ENCODE data around the gene ZNF91.
"Not testable (repeated sequence)": the region's sequence is repeated elsewhere in the genome, so short reads cannot be mapped to it uniquely, and the experiment has no call there.

Gene ZNF91
- 15.4 to 78.7 (median 32.6) reads per million in 18 experiments for total RNA-seq

DNA sequence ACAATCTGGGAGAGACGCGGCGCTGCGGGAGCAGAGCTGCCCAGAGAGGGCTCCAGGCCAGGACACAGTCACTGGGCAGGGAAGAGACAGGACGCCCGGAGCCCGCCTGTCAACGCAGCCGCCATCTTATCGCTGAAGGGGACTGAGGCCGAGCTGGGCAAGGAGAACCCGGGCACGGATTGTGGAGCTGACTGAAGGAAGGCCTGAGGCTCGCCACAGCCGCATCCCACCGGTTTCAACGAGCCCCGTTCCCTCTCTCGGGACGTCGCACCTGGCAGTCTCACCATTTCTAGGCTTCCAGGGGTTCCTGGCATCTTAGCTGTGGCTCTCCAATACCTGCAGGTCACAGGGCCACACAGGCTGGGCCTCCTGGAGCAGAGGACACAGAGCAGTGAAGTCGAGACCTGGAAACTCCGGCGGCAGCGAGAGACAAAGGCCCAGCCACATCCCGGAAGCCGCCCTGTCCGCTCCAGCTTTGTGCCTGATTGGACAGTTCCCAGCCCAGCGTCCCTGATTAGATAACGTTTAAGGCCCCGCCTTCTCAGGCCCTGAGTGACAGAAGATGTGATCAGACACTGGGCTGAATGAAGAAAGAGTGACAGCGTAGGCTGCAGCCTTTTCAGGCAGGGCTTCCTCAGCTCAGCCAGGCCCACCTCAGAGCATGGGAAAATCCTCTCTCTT, at the start of gene ZNF91:
Gene ZNF91 (minus strand): TSS at position 431 of the 681 bp plus-strand sequence. CDS start 117 bp downstream, at position 314.
- peak; percentile 97 for DNase-seq

GRCh38 chr19:23440791-23441190, 45.5 kb upstream of the ZNF91 start:
- no peak for DNase-seq

DNA sequence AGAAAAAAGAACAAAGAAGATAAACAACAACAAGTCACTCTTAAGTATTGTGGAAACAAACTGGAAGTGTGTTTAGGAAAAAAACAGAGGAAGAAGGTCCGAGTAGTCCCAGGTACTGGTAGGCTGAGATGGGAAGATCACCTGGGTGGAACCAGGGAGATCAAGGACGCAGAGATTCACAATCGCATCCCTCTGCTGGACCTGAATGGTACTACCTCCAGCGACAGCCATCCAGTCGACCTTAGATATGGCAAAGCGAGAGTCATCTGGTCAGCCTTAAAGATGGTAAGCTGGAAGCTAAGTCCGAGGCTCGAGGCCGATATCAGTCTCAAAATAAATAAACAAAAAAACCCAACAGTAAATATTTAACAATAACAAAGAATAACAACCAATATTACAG, 44.9 kb upstream of the ZNF91 start:
- DNase-seq, result no peak

- DNase-seq, result no peak
Observed at GRCh38 chr19:23439623-23440022, 44.4 kb upstream of the ZNF91 start.

GRCh38 chr19:23437901-23438300, 42.6 kb upstream of the ZNF91 start:
- DNase-seq, result no peak

- DNase-seq, result no peak
Observed at GRCh38 chr19:23436944-23437343, 41.7 kb upstream of the ZNF91 start.

DNA sequence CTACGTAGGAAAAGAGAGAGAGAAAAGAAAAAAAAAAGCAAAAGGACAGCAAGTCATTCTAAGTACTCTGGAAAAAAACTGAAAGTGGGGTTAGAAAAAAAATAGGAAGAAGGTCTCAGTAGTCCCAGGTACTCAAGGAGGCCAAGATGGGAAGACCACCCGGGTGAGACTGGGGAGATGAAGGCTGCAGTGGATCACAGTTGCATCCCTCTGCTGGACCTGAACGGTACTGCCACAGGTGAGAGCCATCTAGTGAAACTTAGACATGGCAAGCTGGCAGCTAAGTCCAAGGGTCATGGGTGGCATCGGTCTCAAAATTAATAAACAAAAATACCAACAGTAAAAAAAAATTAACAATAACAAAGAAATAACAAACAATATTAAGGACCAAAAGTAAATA, 41.0 kb upstream of the ZNF91 start:
- no peak for DNase-seq

DNA sequence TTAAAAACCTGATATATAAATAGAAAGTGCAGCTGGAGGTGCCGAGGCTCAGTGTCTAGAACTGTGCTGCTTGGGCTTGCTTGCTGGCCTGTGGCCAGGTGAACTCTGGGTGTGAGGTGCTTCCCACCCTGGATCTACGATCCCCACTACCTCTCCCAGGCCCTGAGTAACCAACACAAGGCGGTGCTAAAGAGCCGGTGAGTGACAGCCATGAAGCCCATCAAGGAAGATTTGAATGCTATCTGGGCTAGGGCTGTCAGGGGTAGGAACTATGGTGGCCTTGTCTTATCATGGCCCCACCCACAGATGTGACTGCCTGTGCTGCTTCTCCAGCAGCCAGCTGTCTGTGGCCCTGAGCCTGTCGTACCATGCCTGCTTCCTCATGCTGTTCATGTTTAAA, 25.6 kb upstream of the ZNF91 start:
- DNase-seq, result no peak

DNA sequence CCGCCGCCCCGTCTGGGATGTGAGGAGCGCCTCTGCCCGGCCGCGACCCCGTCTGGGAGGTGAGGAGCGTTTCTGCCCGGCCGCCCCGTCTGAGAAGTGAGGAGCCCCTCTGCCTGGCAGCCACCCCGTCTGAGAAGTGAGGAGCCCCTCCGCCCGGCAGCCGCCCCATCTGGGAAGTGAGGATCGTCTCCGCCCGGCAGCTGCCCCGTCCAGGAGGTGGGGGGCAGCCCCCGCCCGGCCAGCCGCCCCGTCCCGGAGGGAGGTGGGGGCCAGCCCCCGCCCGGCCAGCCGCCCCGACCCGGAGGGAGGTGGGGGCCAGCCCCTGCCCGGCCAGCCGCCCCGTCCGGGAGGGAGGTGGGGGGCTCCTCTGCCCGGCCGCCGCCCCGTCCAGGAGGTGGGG, 24.0 kb upstream of the ZNF91 start:
- DNase-seq, result not testable (repeated sequence)

DNA sequence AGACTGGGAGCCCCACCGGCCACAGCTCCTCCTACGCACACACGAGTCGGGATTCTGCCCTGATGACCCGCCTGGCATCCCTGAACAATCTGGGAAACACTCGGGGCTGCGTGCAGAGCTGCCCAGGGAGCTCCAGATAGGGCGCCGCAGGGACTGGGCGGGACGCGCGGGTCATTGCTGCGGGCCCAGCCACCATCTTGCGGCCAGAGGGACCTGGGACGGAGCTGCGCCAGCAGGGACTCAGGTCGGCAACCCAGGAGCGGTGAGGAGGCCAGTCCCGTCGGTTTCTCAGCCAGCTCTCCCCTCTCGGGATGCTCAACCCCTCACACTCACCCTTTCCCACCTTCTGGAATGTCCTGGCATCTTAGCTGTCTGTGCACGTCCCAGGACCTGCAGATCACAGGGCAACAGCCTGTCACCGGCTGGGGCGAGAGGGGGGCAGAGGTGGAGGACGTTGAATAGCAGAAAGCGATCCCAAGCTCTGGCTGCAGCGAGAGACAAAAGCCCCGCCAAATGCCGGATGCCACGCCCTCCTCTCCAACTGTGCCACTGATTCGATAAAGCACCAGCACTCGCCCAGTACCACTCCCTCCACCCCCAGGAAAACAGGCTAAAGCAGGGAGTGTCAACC, 20.4 kb upstream of the ZNF91 start:
- no peak for DNase-seq

GRCh38 chr19:23415034-23415433, 19.8 kb upstream of the ZNF91 start:
- DNase-seq, result no peak

DNA sequence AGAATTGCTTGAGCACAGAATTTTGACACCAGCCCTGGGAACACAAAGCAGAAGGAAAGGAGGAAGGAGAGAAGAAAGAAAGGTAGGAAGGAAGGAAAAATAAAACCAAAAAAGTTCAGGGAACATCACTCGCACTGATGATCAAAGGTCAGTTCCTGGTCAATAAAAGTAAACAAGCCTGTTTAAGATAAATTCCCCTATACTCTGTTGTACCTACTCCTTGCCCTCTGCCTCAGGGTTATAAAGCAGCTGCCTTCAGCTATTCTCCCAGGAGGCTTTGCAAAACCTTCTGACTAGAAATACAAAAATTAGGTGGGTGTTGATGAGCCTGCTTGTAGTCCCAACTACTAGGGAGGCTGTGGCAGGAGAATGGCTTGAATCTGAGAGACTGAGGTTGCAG, 14.9 kb upstream of the ZNF91 start:
- DNase-seq, result no peak

- DNase-seq, result no peak
Observed at GRCh38 chr19:23409392-23410048, 14.2 kb upstream of the ZNF91 start.

DNA sequence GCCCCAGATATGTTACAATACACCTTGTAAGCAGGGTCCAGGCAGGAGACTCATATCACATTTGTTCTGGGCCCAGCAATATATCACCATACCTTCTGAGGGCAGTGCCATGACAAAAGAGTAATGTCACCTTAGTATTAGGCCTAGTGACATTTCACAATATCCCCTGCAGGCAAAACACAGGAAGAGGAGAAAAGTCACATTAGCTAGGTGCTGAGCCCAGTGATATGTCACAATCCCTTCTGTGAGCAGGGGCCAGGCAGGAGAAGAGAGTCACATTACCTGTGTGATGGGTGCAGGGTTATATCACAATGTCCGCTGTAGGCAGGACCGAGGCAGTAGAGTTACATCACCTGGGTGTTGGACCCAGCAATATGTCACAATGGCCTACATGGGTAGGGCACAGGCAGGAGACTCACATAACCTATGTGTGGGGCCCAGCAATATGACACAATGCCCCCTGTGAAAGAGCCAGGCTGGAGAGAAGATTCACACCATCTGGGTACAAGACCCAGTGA, 12.4 kb upstream of the ZNF91 start:
- DNase-seq, result no peak

GRCh38 chr19:23406721-23407120, 11.4 kb upstream of the ZNF91 start:
- DNase-seq, result no peak

DNA sequence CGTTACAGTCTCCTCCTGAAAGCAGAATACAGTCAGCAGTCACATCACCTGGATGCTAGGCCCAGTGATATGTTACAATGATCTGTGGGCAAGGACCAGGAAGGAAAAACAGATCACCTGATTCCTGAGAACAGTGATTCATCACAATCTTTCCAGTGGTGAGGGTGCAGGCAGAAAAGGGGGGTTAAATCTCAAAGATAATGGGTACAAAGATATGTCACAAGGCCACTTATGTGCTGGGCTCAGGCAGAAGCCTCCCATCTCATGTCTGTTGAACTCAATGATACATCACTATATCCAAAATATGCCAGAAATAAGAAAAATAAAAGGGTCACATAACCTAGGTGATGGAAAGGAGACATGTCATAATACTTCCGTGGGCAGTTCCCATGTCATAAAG, 10.8 kb upstream of the ZNF91 start:
- no peak for DNase-seq

DNA sequence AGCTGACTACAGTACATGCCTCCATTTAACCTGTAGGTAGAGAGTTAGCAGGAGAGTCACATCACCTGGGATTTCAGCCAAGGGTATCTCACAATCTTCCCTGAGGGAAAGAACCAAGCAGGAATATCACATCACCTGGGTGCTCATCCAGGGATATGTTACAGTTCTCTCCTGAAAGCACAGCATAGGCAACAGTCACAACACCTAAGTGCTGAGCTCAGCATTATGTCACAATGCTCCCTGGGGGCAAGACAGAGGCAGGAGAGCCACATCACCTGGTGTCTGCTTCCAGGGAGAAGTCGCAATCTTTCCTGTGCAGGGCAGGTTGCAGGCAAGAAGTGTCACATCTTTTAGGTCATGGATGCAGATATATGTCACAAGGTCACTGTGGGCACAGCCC, 9.4 kb upstream of the ZNF91 start:
- DNase-seq, result no peak

DNA sequence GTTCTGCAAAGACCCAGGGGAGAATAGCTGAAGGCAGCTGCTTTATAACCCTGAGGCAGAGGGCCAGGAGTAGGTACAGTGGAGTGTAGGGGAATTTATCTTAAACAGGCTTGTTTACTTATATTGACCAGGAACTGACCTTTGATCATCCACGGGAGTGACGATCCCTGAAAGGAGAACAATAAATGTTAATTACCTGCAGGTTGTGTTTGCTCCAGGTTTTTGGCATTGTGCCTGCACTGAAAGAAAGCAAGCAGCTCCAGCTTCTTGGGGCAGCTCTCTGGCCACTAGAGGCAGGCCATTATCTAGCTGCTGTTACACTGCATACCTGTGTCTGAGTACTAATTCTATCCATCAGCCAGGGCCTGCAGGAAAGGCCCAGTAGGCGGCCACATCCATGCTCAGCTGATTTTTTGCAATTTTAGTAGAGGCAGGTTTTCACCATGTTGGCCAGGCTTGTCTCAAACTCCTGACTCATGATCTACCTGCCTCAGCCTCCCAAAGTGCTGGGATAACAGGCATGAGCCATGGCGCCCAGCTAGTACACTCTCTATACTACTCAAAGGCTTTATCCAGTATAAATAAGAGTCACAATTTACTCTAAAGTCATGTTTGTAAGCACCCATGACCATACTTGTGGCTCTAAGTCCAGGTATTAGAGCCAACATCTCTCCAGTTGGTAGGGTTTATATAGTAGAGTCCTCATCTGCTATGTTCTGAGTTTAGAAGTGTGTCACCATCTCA, 8.5 kb upstream of the ZNF91 start:
- no peak for DNase-seq

DNA sequence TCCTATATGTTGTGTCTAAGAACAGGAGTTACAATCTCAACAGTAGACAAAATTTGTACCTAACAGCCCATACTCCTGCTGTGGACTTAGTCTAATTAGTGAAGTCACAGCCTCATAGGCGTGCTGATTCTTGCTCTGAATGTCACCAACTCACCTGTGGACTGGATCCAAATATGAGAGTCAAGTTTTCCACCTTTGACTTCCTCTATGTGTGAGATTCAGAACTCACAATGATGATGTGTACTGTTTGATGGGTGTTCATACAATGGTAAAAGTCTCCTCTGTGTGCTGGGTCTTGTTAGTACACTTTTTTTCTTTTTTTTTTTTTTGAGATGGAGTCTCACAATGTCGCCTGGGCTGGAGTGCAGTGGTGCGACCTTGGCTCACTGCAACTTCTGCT, 7.8 kb upstream of the ZNF91 start:
- DNase-seq, result no peak

DNA sequence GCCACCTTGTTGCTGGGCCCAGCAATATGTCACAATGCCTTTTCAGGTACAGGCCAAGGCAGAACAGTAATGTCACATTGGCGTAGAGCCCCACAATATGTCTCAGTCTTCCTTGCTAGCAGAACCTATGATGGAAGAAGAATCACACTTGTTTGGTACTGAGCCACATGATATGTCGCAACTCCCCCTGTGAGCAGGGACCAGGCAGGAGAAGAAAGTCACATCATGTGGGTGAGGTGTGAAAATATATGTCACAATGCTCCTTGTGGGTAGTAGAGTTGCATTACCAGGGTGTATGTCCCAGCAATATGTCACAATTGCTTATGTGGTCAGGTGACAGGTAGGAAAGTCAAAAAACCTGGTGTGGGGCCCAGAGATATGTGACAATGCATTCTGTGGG, 7.1 kb upstream of the ZNF91 start:
- no peak for DNase-seq

DNA sequence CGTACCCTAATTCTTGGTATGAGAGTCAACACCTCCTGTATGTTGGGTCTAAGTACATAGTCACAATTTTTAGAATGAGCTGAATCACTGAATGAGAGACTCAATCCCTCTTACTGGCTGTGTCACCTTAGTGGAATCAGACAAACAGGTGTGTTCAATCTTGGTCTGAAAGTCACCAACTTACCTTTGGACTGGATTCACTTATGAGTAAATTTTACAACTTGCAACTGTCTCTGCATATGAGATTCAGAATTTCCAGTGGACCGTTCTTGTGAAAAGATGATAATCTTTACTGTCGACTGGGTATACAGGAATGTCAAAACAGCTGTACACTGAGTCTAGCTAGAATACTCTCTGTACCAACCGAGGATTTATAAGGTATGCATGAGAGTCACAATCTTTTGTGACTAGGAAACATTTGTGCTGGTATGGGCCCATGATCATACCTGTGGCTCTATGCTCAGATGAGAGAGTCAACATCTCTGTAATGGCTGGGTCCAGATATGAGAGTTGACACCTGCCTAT, 5.9 kb upstream of the ZNF91 start:
- DNase-seq, result no peak

- DNase-seq, result no peak
Observed at GRCh38 chr19:23399443-23399842, 4.2 kb upstream of the ZNF91 start.

DNA sequence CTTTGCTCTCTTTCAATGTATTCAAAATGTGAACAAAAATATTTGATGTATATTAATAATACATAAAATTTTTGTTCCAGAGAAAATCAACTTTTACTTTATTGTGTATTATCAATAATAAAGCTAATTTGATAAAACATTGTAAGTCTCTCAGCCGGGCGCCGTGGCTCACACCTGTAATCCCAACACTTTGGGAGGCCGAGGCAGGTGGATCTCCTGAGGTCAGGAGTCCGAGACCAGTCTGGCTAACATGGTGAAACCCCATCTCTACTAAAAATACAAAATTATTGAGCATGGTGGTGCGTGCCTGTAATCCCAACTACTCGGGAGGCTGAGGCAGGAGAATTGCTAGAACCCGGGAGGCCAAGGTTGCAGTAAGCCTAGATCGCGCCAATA, 449 bp upstream of the ZNF91 start:
- not testable (repeated sequence) for DNase-seq

All from inflammatory macrophage (primary cell).